GM23338 (cell line): ENCODE measurements around the gene TM7SF3. TPM values are rescaled to one million over a fixed set of nuclear protein-coding genes. Genes with fewer than 3 reads are reported as not detected.

Source experiments
- ATAC-seq: fragments of 200-7000 bp; cut with Tn5 transposase; 3 replicates; pipeline ENCODE4 v1.9.1; 2020
- DNase-seq: peaks from one replicate; pipeline ENCODE4 v3.0.0-alpha.2; 2015; ENCODE audit warnings: low spot score
- H2AFZ ChIP-seq: fragments of 200-600 bp; sonication (generic); 2 replicates; pipeline ENCODE4 v1.8.0; 2016; ENCODE audit warnings: antibody characterized with exemption, mild to moderate bottlenecking, moderate library complexity
- H3F3A ChIP-seq: fragments of 200-600 bp; sonication (generic); replicated peaks from 2 replicates; pipeline ENCODE4 v1.8.0; 2017; ENCODE audit warnings: antibody characterized with exemption, mixed run types, low read depth
- H3K27ac ChIP-seq: fragments of 200-600 bp; sonication (generic); 2 replicates; pipeline ENCODE4 v1.6.1; 2016; ENCODE audit warnings: low read depth
- H3K27me3 ChIP-seq: fragments of 200-600 bp; sonication (generic); 2 replicates; pipeline ENCODE4 v1.8.0; 2016; ENCODE audit warnings: mild to moderate bottlenecking, mixed run types, moderate library complexity; ENCODE audit not compliant: insufficient read depth
- H3K36me3 ChIP-seq: fragments of 200-600 bp; sonication (generic); 2 replicates; pipeline ENCODE4 v1.8.0; 2016; ENCODE audit warnings: mild to moderate bottlenecking; ENCODE audit not compliant: insufficient read depth
- H3K4me1 ChIP-seq: fragments of 200-600 bp; sonication (generic); 2 replicates; pipeline ENCODE4 v1.8.0; 2016; ENCODE audit warnings: mild to moderate bottlenecking, moderate library complexity; ENCODE audit not compliant: insufficient read depth
- H3K4me2 ChIP-seq: fragments of 200-600 bp; sonication (generic); 2 replicates; pipeline ENCODE4 v1.7.1; 2017; ENCODE audit warnings: mixed run types
- H3K4me3 ChIP-seq: fragments of 200-600 bp; sonication (generic); 2 replicates; pipeline ENCODE4 v1.6.1; 2016; ENCODE audit warnings: mixed run types
- H3K79me2 ChIP-seq: fragments of 200-600 bp; sonication (generic); replicated peaks from 2 replicates; pipeline ENCODE4 v1.8.0; 2017; ENCODE audit warnings: mild to moderate bottlenecking; ENCODE audit not compliant: insufficient read depth
- H3K9me2 ChIP-seq: fragments of 200-600 bp; sonication (generic); 2 replicates; pipeline ENCODE4 v1.8.0; 2017; ENCODE audit not compliant: insufficient read depth
- H4K20me1 ChIP-seq: fragments of 200-600 bp; sonication (generic); replicated peaks from 2 replicates; pipeline ENCODE4 v1.8.0; 2017; ENCODE audit warnings: mild to moderate bottlenecking; ENCODE audit not compliant: insufficient read depth
- H3K27ac Mint-ChIP-seq: 2 replicates; pipeline ENCODE4 v1.8.0; 2020; ENCODE audit warnings: inconsistent platforms, mild to moderate bottlenecking, moderate library complexity, mixed read lengths
- H3K27me3 Mint-ChIP-seq: 3 replicates; pipeline ENCODE4 v1.8.0; 2022; ENCODE audit warnings: low read depth, mild to moderate bottlenecking, moderate library complexity, mixed read lengths, inconsistent platforms; ENCODE audit not compliant: insufficient read depth, poor library complexity
- H3K36me3 Mint-ChIP-seq: 3 replicates; pipeline ENCODE4 v1.8.0; 2021; ENCODE audit warnings: low read depth, mild to moderate bottlenecking, inconsistent platforms, moderate library complexity, mixed read lengths
- H3K4me1 Mint-ChIP-seq: 3 replicates; pipeline ENCODE4 v1.8.0; 2020; ENCODE audit warnings: mild to moderate bottlenecking, inconsistent platforms, mixed read lengths
- H3K4me3 Mint-ChIP-seq: 3 replicates; pipeline ENCODE4 v1.8.0; 2021; ENCODE audit warnings: moderate library complexity, mild to moderate bottlenecking, inconsistent platforms, mixed read lengths
- H3K9me3 Mint-ChIP-seq: 3 replicates; pipeline ENCODE4 v1.8.0; 2020; ENCODE audit warnings: moderate library complexity, mild to moderate bottlenecking, inconsistent platforms, mixed read lengths
- CREB1 ChIP-seq: fragments of 250-450 bp; sonication (Bioruptor Pico); IDR thresholded peaks from 2 replicates; pipeline ENCODE4 v1.5.0; 2020; ENCODE audit warnings: low read depth, mild to moderate bottlenecking, moderate library complexity
- CTCF ChIP-seq, 2 experiments: fragments of 200-600 bp in 1 of 2; sonication (generic) in 1 of 2; conservative IDR thresholded peaks; 2 replicates each; pipeline versions ENCODE4 v1.5.1 to v1.6.1; 2016 to 2017; ENCODE audit warnings: antibody characterized with exemption in 2 of 2, low read depth in 2 of 2, mild to moderate bottlenecking in 2 of 2, moderate library complexity in 1 of 2
- ETS1 ChIP-seq: IDR thresholded peaks from 2 replicates; pipeline ENCODE4 v1.6.1; 2016; ENCODE audit warnings: antibody characterized with exemption
- EZH2 ChIP-seq: fragments of 200-600 bp; sonication (generic); IDR thresholded peaks from one replicate; pipeline ENCODE4 v1.8.0; 2017; ENCODE audit warnings: antibody characterized with exemption, mild to moderate bottlenecking, low read depth; ENCODE audit not compliant: unreplicated experiment
- JUNB ChIP-seq: IDR thresholded peaks from one replicate; pipeline ENCODE4 v1.6.1; 2016; ENCODE audit warnings: antibody characterized with exemption; ENCODE audit not compliant: unreplicated experiment
- NANOG ChIP-seq: IDR thresholded peaks from 2 replicates; pipeline ENCODE4 v1.6.1; 2016; ENCODE audit warnings: antibody characterized with exemption, borderline replicate concordance
- STAT1 ChIP-seq: IDR thresholded peaks from one replicate; pipeline ENCODE4 v1.6.1; 2016; ENCODE audit warnings: antibody characterized with exemption; ENCODE audit not compliant: unreplicated experiment
- ZNF114 ChIP-seq: fragments of 250-450 bp; sonication (Bioruptor Pico); IDR thresholded peaks from 2 replicates; pipeline ENCODE4 v1.5.0; 2020; ENCODE audit warnings: mild to moderate bottlenecking, moderate library complexity
- ZNF331 ChIP-seq: fragments of 250-450 bp; sonication (Bioruptor Pico); IDR thresholded peaks from 2 replicates; pipeline ENCODE4 v1.5.0; 2020; ENCODE audit warnings: low read depth, mild to moderate bottlenecking, moderate library complexity
- ZNF462 ChIP-seq: fragments of 250-450 bp; sonication (Bioruptor Pico); IDR thresholded peaks from 2 replicates; pipeline ENCODE4 v1.5.0; 2020; ENCODE audit warnings: mild to moderate bottlenecking, moderate library complexity
- polyA plus RNA-seq: library from polyadenylated mRNA; unstranded; fragments of >200 nt; fragmentation: Nextera tagmentation; extraction: Ambion mirVana; gene quantifications from 2 replicates; pipeline ENCODE4 v1.2.1, GENCODE V29; 2016
- total RNA-seq: library from RNA; depleted of rRNA; stranded (reverse); fragments of >200 nt; shearing (Covaris generic); gene quantifications from 2 replicates; pipeline ENCODE4 v1.2.3, GENCODE V29; 2014
- TF ChIP-seq, protein P1 (sequence below): IDR thresholded peaks from one replicate; pipeline ENCODE4 v1.6.1; 2018; ENCODE audit warnings: antibody characterized with exemption; ENCODE audit not compliant: unreplicated experiment

Gene TM7SF3
- total and polyA plus RNA-seq, 2 experiments from 2014 or later = 30.3 to 121 TPM

- TF ChIP-seq ZNF462 (CRISPR knock-in tag) (no peak), ETS1 (no peak)
These were observed 49.2 kb upstream of the TM7SF3 start (continued) for GRCh38 chr12:27063250-27063851.

- Histone ChIP-seq H3K79me2 (no peaks in the 10 kb centered on the region), H4K20me1 (no peaks in the 10 kb centered on the region), H3K27ac (no peak overlapping the region), H3K4me3 (no peak overlapping the region), H3K9me2 (no peaks in the 10 kb centered on the region), H3K4me2 (no peak overlapping the region), H2AFZ (no peak overlapping the region), H3K4me1 (no peaks in the 10 kb centered on the region), H3K27me3 (no peaks in the 10 kb centered on the region), H3K36me3 (no peaks in the 10 kb centered on the region), H3F3A (no peaks in the 10 kb centered on the region)
- ATAC-seq (no peak), DNase-seq (no peak)
- Mint-ChIP-seq H3K4me3 (no peak overlapping the region), H3K27ac (no peak overlapping the region), H3K27me3 (peaks cover 2% of the 10 kb centered on the region), H3K9me3 (no peaks in the 10 kb centered on the region), H3K36me3 (no peaks in the 10 kb centered on the region), H3K4me1 (no peaks in the 10 kb centered on the region)
- TF ChIP-seq ZNF114 (CRISPR knock-in tag) (no peak), JUNB (no peak), ZNF331 (CRISPR knock-in tag) (no peak), CREB1 (CRISPR knock-in tag) (no peak), STAT1 (no peak), CTCF (conservative IDR thresholded peaks at IDR 0.05; ENCODE audit: low read depth in 2 of 2) (no peak), EZH2 (no peak), NANOG (no peak), ETS1 (no peak)
- TF ChIP-seq, protein P1, sequence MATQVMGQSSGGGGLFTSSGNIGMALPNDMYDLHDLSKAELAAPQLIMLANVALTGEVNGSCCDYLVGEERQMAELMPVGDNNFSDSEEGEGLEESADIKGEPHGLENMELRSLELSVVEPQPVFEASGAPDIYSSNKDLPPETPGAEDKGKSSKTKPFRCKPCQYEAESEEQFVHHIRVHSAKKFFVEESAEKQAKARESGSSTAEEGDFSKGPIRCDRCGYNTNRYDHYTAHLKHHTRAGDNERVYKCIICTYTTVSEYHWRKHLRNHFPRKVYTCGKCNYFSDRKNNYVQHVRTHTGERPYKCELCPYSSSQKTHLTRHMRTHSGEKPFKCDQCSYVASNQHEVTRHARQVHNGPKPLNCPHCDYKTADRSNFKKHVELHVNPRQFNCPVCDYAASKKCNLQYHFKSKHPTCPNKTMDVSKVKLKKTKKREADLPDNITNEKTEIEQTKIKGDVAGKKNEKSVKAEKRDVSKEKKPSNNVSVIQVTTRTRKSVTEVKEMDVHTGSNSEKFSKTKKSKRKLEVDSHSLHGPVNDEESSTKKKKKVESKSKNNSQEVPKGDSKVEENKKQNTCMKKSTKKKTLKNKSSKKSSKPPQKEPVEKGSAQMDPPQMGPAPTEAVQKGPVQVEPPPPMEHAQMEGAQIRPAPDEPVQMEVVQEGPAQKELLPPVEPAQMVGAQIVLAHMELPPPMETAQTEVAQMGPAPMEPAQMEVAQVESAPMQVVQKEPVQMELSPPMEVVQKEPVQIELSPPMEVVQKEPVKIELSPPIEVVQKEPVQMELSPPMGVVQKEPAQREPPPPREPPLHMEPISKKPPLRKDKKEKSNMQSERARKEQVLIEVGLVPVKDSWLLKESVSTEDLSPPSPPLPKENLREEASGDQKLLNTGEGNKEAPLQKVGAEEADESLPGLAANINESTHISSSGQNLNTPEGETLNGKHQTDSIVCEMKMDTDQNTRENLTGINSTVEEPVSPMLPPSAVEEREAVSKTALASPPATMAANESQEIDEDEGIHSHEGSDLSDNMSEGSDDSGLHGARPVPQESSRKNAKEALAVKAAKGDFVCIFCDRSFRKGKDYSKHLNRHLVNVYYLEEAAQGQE = no peak
These were observed 47.1 kb upstream of the TM7SF3 start for GRCh38 chr12:27061317-27061716.
